Sigmoid colon (tissue), 7 donors: ENCODE results near the gene SKI. TPM values are rescaled to one million over a fixed set of nuclear protein-coding genes. Genes with fewer than 3 reads are reported as not detected.

ENCODE experiments used
- DNase-seq: peaks from one replicate; pipeline ENCODE4 v3.0.0-alpha.2; 2019
- H3K27ac ChIP-seq, 4 donors: fragments of 200-600 bp; sonication (generic); one replicate each; pipeline ENCODE4 v1.5.1; 2016 to 2019; ENCODE audit warnings: mild to moderate bottlenecking in 1 of 4
- H3K27me3 ChIP-seq, 3 donors: fragments of 200-600 bp; sonication (generic); one replicate each; pipeline ENCODE4 v1.5.1; 2019; ENCODE audit warnings: mild to moderate bottlenecking in 1 of 3
- H3K36me3 ChIP-seq, 4 donors: fragments of 200-600 bp; sonication (generic); one replicate each; pipeline ENCODE4 v1.5.1; 2016 to 2019
- H3K4me1 ChIP-seq, 4 donors: fragments of 200-600 bp; sonication (generic); one replicate each; pipeline ENCODE4 v1.5.1; 2017 to 2019
- H3K4me3 ChIP-seq, 4 donors: fragments of 200-600 bp; sonication (generic); one replicate each; pipeline ENCODE4 v1.5.1; 2017 to 2019; ENCODE audit warnings: mild to moderate bottlenecking in 2 of 4, moderate library complexity in 1 of 4
- H3K9me3 ChIP-seq, 4 donors: fragments of 200-600 bp in 3 of 4; sonication (generic) in 3 of 4; one replicate each; pipeline versions ENCODE4 v1.5.1 to v1.6.1; 2013 to 2019
- EP300 ChIP-seq, 4 donors: sonication (generic); formaldehyde crosslinking; IDR thresholded peaks; one replicate each; pipeline ENCODE4 v1.6.1; 2017; ENCODE audit warnings: antibody characterized with exemption in 4 of 4
- POLR2A ChIP-seq, 2 donors: fragments of 450-650 bp; IDR thresholded peaks; one replicate each; pipeline ENCODE4 v1.6.1; 2016; ENCODE audit warnings: antibody characterized with exemption in 2 of 2, mild to moderate bottlenecking in 2 of 2, moderate library complexity in 2 of 2
- POLR2AphosphoS5 ChIP-seq, 4 donors: sonication (generic); formaldehyde crosslinking; IDR thresholded peaks; one replicate each; pipeline ENCODE4 v1.6.1; 2017; ENCODE audit warnings: antibody characterized with exemption in 4 of 4
- WGBS, 2 donors: extraction: QIAGEN DNeasy Blood & Tissue Kit; methylation state at CpG; one replicate each; pipeline ENCODE4 v1.1.7; 2013; 5-methylcytosine and 5-hydroxymethylcytosine counted together
- intact Hi-C: fragments of 100-400 bp; cut with DNase I; formaldehyde crosslinking; loops from one replicate; pipeline ENCODE4 v1.15.1; 2023
- polyA plus RNA-seq, 3 donors: library from polyadenylated mRNA; stranded (reverse); fragments of 200-250 nt; gene quantifications; one replicate each; pipeline ENCODE4 v1.2.3, GENCODE V29; 2013
- total RNA-seq, 4 donors: library from RNA; depleted of rRNA; stranded (reverse); fragments of >200 nt; gene quantifications; one replicate each; pipeline ENCODE4 v1.1.0, GENCODE V29; 2016
- TF ChIP-seq, protein P1 (sequence below), 4 experiments: fragments of 450-650 bp in 3 of 4; fragments of 200-600 bp in 1 of 4; IDR thresholded peaks; one replicate each; pipeline ENCODE4 v1.5.1; 2016 to 2019; ENCODE audit warnings: antibody characterized with exemption in 4 of 4, mild to moderate bottlenecking in 3 of 4, moderate library complexity in 2 of 4
- donor health status: healthy with polysubstance abuse.
- donor health status: Bipolar disorder and iron deficiency.
- donor health status: healthy.

SKI gene
- total and polyA plus RNA-seq, 7 donors = 5.8 to 50.4 (median 19.3) TPM

GRCh38 chr1:2202008-2202575, 26.0 kb upstream of the SKI start:
- Histone ChIP-seq H3K9me3 (no peaks in the 10 kb centered on the region), H3K27me3 (no peaks in the 10 kb centered on the region), H3K36me3 (no peaks in the 10 kb centered on the region), H3K27ac (no peak overlapping the region), H3K4me1 (peaks cover 0 to 53% (median 44%) of the 10 kb centered on the region in 4 donors), H3K4me3 (no peak overlapping the region)
- TF ChIP-seq, protein P1, sequence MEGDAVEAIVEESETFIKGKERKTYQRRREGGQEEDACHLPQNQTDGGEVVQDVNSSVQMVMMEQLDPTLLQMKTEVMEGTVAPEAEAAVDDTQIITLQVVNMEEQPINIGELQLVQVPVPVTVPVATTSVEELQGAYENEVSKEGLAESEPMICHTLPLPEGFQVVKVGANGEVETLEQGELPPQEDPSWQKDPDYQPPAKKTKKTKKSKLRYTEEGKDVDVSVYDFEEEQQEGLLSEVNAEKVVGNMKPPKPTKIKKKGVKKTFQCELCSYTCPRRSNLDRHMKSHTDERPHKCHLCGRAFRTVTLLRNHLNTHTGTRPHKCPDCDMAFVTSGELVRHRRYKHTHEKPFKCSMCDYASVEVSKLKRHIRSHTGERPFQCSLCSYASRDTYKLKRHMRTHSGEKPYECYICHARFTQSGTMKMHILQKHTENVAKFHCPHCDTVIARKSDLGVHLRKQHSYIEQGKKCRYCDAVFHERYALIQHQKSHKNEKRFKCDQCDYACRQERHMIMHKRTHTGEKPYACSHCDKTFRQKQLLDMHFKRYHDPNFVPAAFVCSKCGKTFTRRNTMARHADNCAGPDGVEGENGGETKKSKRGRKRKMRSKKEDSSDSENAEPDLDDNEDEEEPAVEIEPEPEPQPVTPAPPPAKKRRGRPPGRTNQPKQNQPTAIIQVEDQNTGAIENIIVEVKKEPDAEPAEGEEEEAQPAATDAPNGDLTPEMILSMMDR (IDR thresholded peaks at IDR 0.05) = no peak
- no peak for DNase-seq
- 89% methylated on average over 9 of the region's 9 CpGs for WGBS, 2 donors
- intact Hi-C loops = loop anchor here (5.0 kb wide), 1 partner anchor 325 kb away; the partner anchor contains the start of gene PANK4

- H3K36me3 ChIP-seq = no peaks in the 10 kb centered on the region
- no peak overlapping the region for H3K4me3 ChIP-seq
- H3K27me3 ChIP-seq = no peaks in the 10 kb centered on the region
- DNase-seq = no peak
- peak overlapping the region in 1 of 4 donors; percentile 88 for H3K27ac ChIP-seq
- TF ChIP-seq EP300 (IDR thresholded peaks at IDR 0.05) (no peak), POLR2AphosphoS5 (IDR thresholded peaks at IDR 0.05) (no peak), POLR2A (IDR thresholded peaks at IDR 0.05) (no peak)
- TF ChIP-seq, protein P1 (IDR thresholded peaks at IDR 0.05) = no peak
- 90 to 92% methylated on average over 15 of the region's 15 CpGs for WGBS, 2 donors
- H3K4me1 ChIP-seq = peaks cover 0 to 62% (median 54%) of the 10 kb centered on the region in 4 donors
- intact Hi-C loops = loop anchor here (5.0 kb wide), 1 partner anchor 324 kb away; the partner anchor contains the start of gene PANK4
- H3K9me3 ChIP-seq = no peaks in the 10 kb centered on the region
Measured at GRCh38 chr1:2202843-2203601, 25.1 kb upstream of the SKI start.

DNA sequence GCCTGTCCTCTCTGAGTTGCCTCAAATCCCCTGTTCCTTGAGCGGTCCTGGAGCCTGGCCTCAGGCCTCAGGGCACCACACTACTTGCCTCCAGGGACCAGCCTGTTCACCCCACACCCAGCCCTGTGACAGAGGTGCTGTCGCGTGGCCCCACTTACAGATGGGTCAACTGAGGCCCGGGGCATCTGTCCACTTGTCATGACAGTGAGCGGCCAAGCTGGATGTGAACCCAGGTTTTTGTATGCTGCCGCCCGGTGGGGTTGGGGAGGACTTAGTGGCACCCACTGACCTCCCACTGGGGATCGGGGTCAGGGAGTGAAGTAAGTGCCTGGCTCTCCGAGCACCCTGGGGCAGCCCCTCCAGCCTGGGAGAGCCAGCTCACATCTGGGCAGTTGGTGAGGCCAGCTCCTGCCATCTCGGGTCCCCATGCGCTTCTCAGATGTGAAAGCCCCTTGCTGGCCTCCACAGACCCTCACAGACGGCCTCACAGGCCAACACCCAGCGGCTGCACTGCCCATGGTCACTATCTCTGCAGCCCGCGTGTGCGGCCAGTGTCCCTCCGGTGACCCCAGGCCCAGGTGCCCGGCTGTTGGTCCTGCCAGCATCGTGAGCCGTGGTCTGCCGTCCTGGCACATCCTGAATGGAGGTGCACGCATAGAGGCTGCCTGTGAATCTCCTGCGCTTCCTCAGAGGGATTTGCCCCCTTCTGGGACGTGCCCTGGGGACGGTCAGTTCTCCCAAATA, 24.3 kb upstream of the SKI start:
- TF ChIP-seq, protein P1 (IDR thresholded peaks at IDR 0.05) = no peak
- TF ChIP-seq POLR2A (IDR thresholded peaks at IDR 0.05) = no peak
- no peak for TF ChIP-seq EP300 (IDR thresholded peaks at IDR 0.05)
- no peak for TF ChIP-seq POLR2AphosphoS5 (IDR thresholded peaks at IDR 0.05)
- Histone ChIP-seq H3K27ac (peak overlapping the region; percentile 86 to 93 (median 89)), H3K9me3 (no peaks in the 10 kb centered on the region), H3K27me3 (no peaks in the 10 kb centered on the region), H3K36me3 (no peaks in the 10 kb centered on the region), H3K4me3 (peak overlapping the region in 3 of 4 donors; percentile 52 to 62 (median 53)), H3K4me1 (peaks cover 0 to 65% (median 56%) of the 10 kb centered on the region in 4 donors)
- WGBS, 2 donors = 71 to 76% methylated on average over 25 of the region's 25 CpGs
- intact Hi-C loops = loop anchor here (2.0 to 5.0 kb wide), 2 partner anchors 111 to 323 kb away; partner anchors contain the start of gene PANK4
- peak; percentile 76 for DNase-seq

- intact Hi-C loops = loop anchor here (2.0 to 5.0 kb wide), 2 partner anchors 110 to 323 kb away; partner anchors contain the start of gene PANK4
- H3K27ac ChIP-seq = peak overlapping the region; percentile 86 to 93 (median 89)
- 3 to 4% methylated on average over 53 to 55 of the region's 60 CpGs for WGBS, 2 donors
- TF ChIP-seq POLR2A (IDR thresholded peaks at IDR 0.05) = peak; percentile 31 to 34
- TF ChIP-seq EP300 (IDR thresholded peaks at IDR 0.05) = no peak
- TF ChIP-seq, protein P1 (IDR thresholded peaks at IDR 0.05) = no peak
- peak; percentile 41 to 66 (median 50) for TF ChIP-seq POLR2AphosphoS5 (IDR thresholded peaks at IDR 0.05)
- no peaks in the 10 kb centered on the region for H3K27me3 ChIP-seq
- H3K4me3 ChIP-seq = peak overlapping the region; percentile 36 to 62 (median 52)
- H3K9me3 ChIP-seq = no peaks in the 10 kb centered on the region
- peak; percentile 94 for DNase-seq
- H3K36me3 ChIP-seq = no peaks in the 10 kb centered on the region
- peaks cover 0 to 68% (median 56%) of the 10 kb centered on the region in 4 donors for H3K4me1 ChIP-seq
Measured at GRCh38 chr1:2204415-2205190, 23.5 kb upstream of the SKI start.
